CD4-positive, alpha-beta memory T cell (primary cell): ENCODE data around the gene SMARCAL1. TPM values are rescaled to one million over a fixed set of nuclear protein-coding genes. Genes with fewer than 3 reads are reported as not detected.
A peak's percentile ranks its signal among the peaks of the same experiment; 100 is the strongest.

Source experiments
- CTCF ChIA-PET: fragments of 350-600 bp; sonication (Branson Sonifier 250); formaldehyde crosslinking; loops from one replicate; lab custom pipeline; 2021; ENCODE audit warnings: inconsistent platforms; ENCODE audit not compliant: partially characterized antibody; lab: Charles Lee
- POLR2A ChIA-PET: fragments of 350-600 bp; sonication (Branson Sonifier 250); formaldehyde crosslinking; loops from one replicate; lab custom pipeline; 2021; ENCODE audit not compliant: partially characterized antibody; lab: Charles Lee
- DNase-seq, 5 donors: peaks; one replicate each; pipeline versions ENCODE4 v3.0.0 to v3.0.0-alpha.2; 2020 to 2022; ENCODE audit warnings: mixed read lengths in 1 of 5
- H3K27ac ChIP-seq: one replicate; pipeline ENCODE4 v1.7.0; 2013; ENCODE audit warnings: low read depth, low read length
- H3K27me3 ChIP-seq: 2 replicates; pipeline ENCODE4 v1.7.0; 2013; ENCODE audit warnings: mild to moderate bottlenecking, low read length, moderate library complexity; ENCODE audit not compliant: insufficient read depth
- H3K36me3 ChIP-seq: 2 replicates; pipeline ENCODE4 v1.7.0; 2013; ENCODE audit warnings: mild to moderate bottlenecking, low read length, moderate library complexity; ENCODE audit not compliant: insufficient read depth
- H3K4me1 ChIP-seq: 2 replicates; pipeline ENCODE4 v1.7.0; 2013; ENCODE audit warnings: mild to moderate bottlenecking, low read length, moderate library complexity; ENCODE audit not compliant: insufficient read depth
- H3K4me3 ChIP-seq, 2 donors: one replicate each; pipeline ENCODE4 v1.7.0; 2013; ENCODE audit warnings: low read length in 2 of 2, mild to moderate bottlenecking in 1 of 2
- H3K9me3 ChIP-seq, 2 donors: one replicate each; pipeline ENCODE4 v1.7.0; 2013; ENCODE audit warnings: low read length in 2 of 2, control low read depth in 1 of 2; ENCODE audit not compliant: control insufficient read depth in 1 of 2
- H3K27ac Mint-ChIP-seq, 7 donors: one replicate each; pipeline ENCODE4 v1.8.0; 2020 to 2021; ENCODE audit warnings: mixed read lengths in 7 of 7, mild to moderate bottlenecking in 6 of 7, inconsistent platforms in 3 of 7, moderate library complexity in 3 of 7
- H3K27me3 Mint-ChIP-seq, 2 donors: one replicate each; pipeline ENCODE4 v1.8.0; 2020 to 2021; ENCODE audit warnings: mixed read lengths in 2 of 2
- H3K36me3 Mint-ChIP-seq, 2 donors: one replicate each; pipeline ENCODE4 v1.8.0; 2020 to 2021; ENCODE audit warnings: mixed read lengths in 2 of 2, inconsistent platforms in 1 of 2, mild to moderate bottlenecking in 1 of 2
- H3K4me1 Mint-ChIP-seq, 4 donors: one replicate each; pipeline ENCODE4 v1.8.0; 2020 to 2021; ENCODE audit warnings: mixed read lengths in 4 of 4, mild to moderate bottlenecking in 1 of 4
- H3K4me3 Mint-ChIP-seq, 8 donors: one replicate each; pipeline ENCODE4 v1.8.0; 2020 to 2021; ENCODE audit warnings: mixed read lengths in 8 of 8, mild to moderate bottlenecking in 7 of 8, moderate library complexity in 6 of 8, inconsistent platforms in 3 of 8
- H3K9me3 Mint-ChIP-seq, 8 donors: one replicate each; pipeline ENCODE4 v1.8.0; 2020 to 2021; ENCODE audit warnings: mixed read lengths in 8 of 8, mild to moderate bottlenecking in 5 of 8, inconsistent platforms in 3 of 8, moderate library complexity in 1 of 8
- intact Hi-C: fragments of 100-400 bp; cut with micrococcal nuclease; formaldehyde crosslinking; loops from one replicate; pipeline ENCODE4 v1.15.1; 2023
- polyA plus RNA-seq, 2 donors: library from polyadenylated mRNA; unstranded; fragments of 300-500 nt; fragmentation: Illumina TruSeq; gene quantifications; one replicate each; pipeline ENCODE4 v1.2.3, GENCODE V29; 2021
- total RNA-seq, 2 experiments: library from RNA; stranded (reverse); gene quantifications; one replicate each; pipeline ENCODE4 v1.2.3, GENCODE V29; 2021

SMARCAL1 gene
- total and polyA plus RNA-seq, 4 experiments from 2014 or later: 16.3 to 26.3 (median 24.1) TPM

- Mint-ChIP-seq H3K4me1 (no peaks in the 10 kb centered on the region), H3K27me3 (no peaks in the 10 kb centered on the region), H3K4me3 (no peak overlapping the region), H3K9me3 (peaks cover 0 to 2% (median 0%) of the 10 kb centered on the region in 8 donors), H3K27ac (peak overlapping the region in 2 of 7 donors; percentile 8 to 13), H3K36me3 (peaks cover 75 to 86% of the 10 kb centered on the region in 2 donors)
- Histone ChIP-seq H3K4me1 (no peaks in the 10 kb centered on the region), H3K36me3 (peaks cover 59% of the 10 kb centered on the region), H3K9me3 (no peaks in the 10 kb centered on the region), H3K27ac (no peak overlapping the region), H3K27me3 (no peaks in the 10 kb centered on the region), H3K4me3 (no peak overlapping the region)
- ChIA-PET CTCF (interaction anchor here (1.5 kb wide), 1 partner anchor 13 kb away, joined by 3 read pairs; no protein-coding TSS in a partner anchor), POLR2A (no interaction called here)
- intact Hi-C loops: no loop called here
- no peak for DNase-seq
These were observed 19.2 kb downstream of the SMARCAL1 start for GRCh38 chr2:216431531-216431856.

- Mint-ChIP-seq H3K4me3 (no peak overlapping the region), H3K27ac (no peak overlapping the region), H3K27me3 (no peaks in the 10 kb centered on the region), H3K4me1 (no peaks in the 10 kb centered on the region), H3K9me3 (no peaks in the 10 kb centered on the region), H3K36me3 (peaks cover 68 to 74% of the 10 kb centered on the region in 2 donors)
- DNase-seq: no peak
- intact Hi-C loops: no loop called here
- Histone ChIP-seq H3K27ac (no peak overlapping the region), H3K4me3 (no peak overlapping the region), H3K27me3 (no peaks in the 10 kb centered on the region), H3K36me3 (peaks cover 53% of the 10 kb centered on the region), H3K4me1 (no peaks in the 10 kb centered on the region), H3K9me3 (no peaks in the 10 kb centered on the region)
- ChIA-PET CTCF (no interaction called here), POLR2A (no interaction called here)
These were observed 24.1 kb downstream of the SMARCAL1 start for GRCh38 chr2:216436383-216436782.

GRCh38 chr2:216441308-216442010, 29.2 kb downstream of the SMARCAL1 start:
- POLR2A ChIA-PET: no interaction called here
- peaks cover 30% of the 10 kb centered on the region for H3K36me3 ChIP-seq
- no peak for DNase-seq
- H3K27ac ChIP-seq: no peak overlapping the region
- no peaks in the 10 kb centered on the region for H3K4me1 ChIP-seq
- Mint-ChIP-seq H3K4me1 (no peaks in the 10 kb centered on the region), H3K27me3 (no peaks in the 10 kb centered on the region), H3K4me3 (no peak overlapping the region), H3K36me3 (peaks cover 68 to 72% of the 10 kb centered on the region in 2 donors), H3K9me3 (no peaks in the 10 kb centered on the region), H3K27ac (peak overlapping the region in 1 of 7 donors; percentile 44)
- no peaks in the 10 kb centered on the region for H3K9me3 ChIP-seq
- CTCF ChIA-PET: no interaction called here
- intact Hi-C loops: no loop called here
- H3K27me3 ChIP-seq: no peaks in the 10 kb centered on the region
- no peak overlapping the region for H3K4me3 ChIP-seq

GRCh38 chr2:216445501-216445900, 33.2 kb downstream of the SMARCAL1 start:
- H3K27me3 ChIP-seq: no peaks in the 10 kb centered on the region
- no peak for DNase-seq
- H3K9me3 ChIP-seq: no peaks in the 10 kb centered on the region
- H3K9me3 Mint-ChIP-seq: peaks cover 0 to 9% (median 5%) of the 10 kb centered on the region in 8 donors
- H3K27me3 Mint-ChIP-seq: no peaks in the 10 kb centered on the region
- no peak overlapping the region for H3K4me3 Mint-ChIP-seq
- POLR2A ChIA-PET: no interaction called here
- peaks cover 77 to 84% of the 10 kb centered on the region in 2 donors for H3K36me3 Mint-ChIP-seq
- H3K27ac Mint-ChIP-seq: no peak overlapping the region
- H3K4me3 ChIP-seq: no peak overlapping the region
- no peaks in the 10 kb centered on the region for H3K4me1 ChIP-seq
- CTCF ChIA-PET: no interaction called here
- intact Hi-C loops: no loop called here
- H3K36me3 ChIP-seq: peaks cover 32% of the 10 kb centered on the region
- no peak overlapping the region for H3K27ac ChIP-seq
- H3K4me1 Mint-ChIP-seq: no peaks in the 10 kb centered on the region

GRCh38 chr2:216446343-216446742, 34.1 kb downstream of the SMARCAL1 start:
- Mint-ChIP-seq H3K36me3 (peaks cover 83 to 85% of the 10 kb centered on the region in 2 donors), H3K27ac (peak overlapping the region in 1 of 7 donors; percentile 2), H3K4me1 (no peaks in the 10 kb centered on the region), H3K27me3 (no peaks in the 10 kb centered on the region), H3K4me3 (no peak overlapping the region), H3K9me3 (peaks cover 0 to 9% (median 5%) of the 10 kb centered on the region in 8 donors)
- H3K27ac ChIP-seq: no peak overlapping the region
- H3K4me1 ChIP-seq: no peaks in the 10 kb centered on the region
- H3K9me3 ChIP-seq: no peaks in the 10 kb centered on the region
- no peaks in the 10 kb centered on the region for H3K27me3 ChIP-seq
- H3K4me3 ChIP-seq: no peak overlapping the region
- peaks cover 38% of the 10 kb centered on the region for H3K36me3 ChIP-seq
- ChIA-PET CTCF (no interaction called here), POLR2A (no interaction called here)
- no peak for DNase-seq
- intact Hi-C loops: no loop called here

GRCh38 chr2:216447293-216447692, 35.0 kb downstream of the SMARCAL1 start:
- H3K4me1 ChIP-seq: no peaks in the 10 kb centered on the region
- Mint-ChIP-seq H3K36me3 (peaks cover 88 to 89% of the 10 kb centered on the region in 2 donors), H3K4me1 (no peaks in the 10 kb centered on the region), H3K4me3 (peak overlapping the region in 2 of 8 donors; percentile 20 to 27), H3K27ac (no peak overlapping the region), H3K27me3 (no peaks in the 10 kb centered on the region), H3K9me3 (peaks cover 0 to 9% (median 5%) of the 10 kb centered on the region in 8 donors)
- H3K27me3 ChIP-seq: no peaks in the 10 kb centered on the region
- CTCF ChIA-PET: no interaction called here
- no peaks in the 10 kb centered on the region for H3K9me3 ChIP-seq
- DNase-seq: no peak
- intact Hi-C loops: no loop called here
- H3K36me3 ChIP-seq: peaks cover 47% of the 10 kb centered on the region
- no peak overlapping the region for H3K27ac ChIP-seq
- POLR2A ChIA-PET: no interaction called here
- no peak overlapping the region for H3K4me3 ChIP-seq

GRCh38 chr2:216448829-216449228, 36.5 kb downstream of the SMARCAL1 start:
- DNase-seq: no peak
- Mint-ChIP-seq H3K27ac (no peak overlapping the region), H3K4me3 (no peak overlapping the region), H3K36me3 (peaks cover 84 to 90% of the 10 kb centered on the region in 2 donors), H3K4me1 (no peaks in the 10 kb centered on the region), H3K9me3 (peaks cover 0 to 9% (median 5%) of the 10 kb centered on the region in 8 donors), H3K27me3 (no peaks in the 10 kb centered on the region)
- Histone ChIP-seq H3K27ac (no peak overlapping the region), H3K27me3 (no peaks in the 10 kb centered on the region), H3K4me1 (no peaks in the 10 kb centered on the region), H3K4me3 (no peak overlapping the region), H3K9me3 (no peaks in the 10 kb centered on the region), H3K36me3 (peaks cover 63% of the 10 kb centered on the region)
- CTCF ChIA-PET: no interaction called here
- POLR2A ChIA-PET: no interaction called here
- intact Hi-C loops: no loop called here
